Effector memory CD4-positive, alpha-beta T cell (primary cell): Measurements from ENCODE around the gene NXPH1.
"Not testable (repeated sequence)": the region's sequence is repeated elsewhere in the genome, so short reads cannot be mapped to it uniquely, and the experiment has no call there.

Experiments
- DNase-seq, 3 donors: peaks; one replicate each; pipeline ENCODE4 v3.0.0-alpha.2; 2020
- H3K27ac ChIP-seq: 2 replicates; pipeline ENCODE4 v1.7.0; 2013; ENCODE audit warnings: mild to moderate bottlenecking, low read length, moderate library complexity; ENCODE audit not compliant: insufficient read depth, poor library complexity, severe bottlenecking
- H3K27me3 ChIP-seq: replicated peaks from 2 replicates; pipeline ENCODE4 v1.7.0; 2013; ENCODE audit warnings: mild to moderate bottlenecking, low read length; ENCODE audit not compliant: insufficient read depth, control insufficient read depth, poor library complexity, severe bottlenecking
- H3K36me3 ChIP-seq: 2 replicates; pipeline ENCODE4 v1.7.0; 2013; ENCODE audit warnings: mild to moderate bottlenecking, low read length, moderate library complexity; ENCODE audit not compliant: control insufficient read depth, insufficient read depth
- H3K4me1 ChIP-seq: 2 replicates; pipeline ENCODE4 v1.7.0; 2013; ENCODE audit warnings: low read length, mild to moderate bottlenecking; ENCODE audit not compliant: control insufficient read depth, insufficient read depth, poor library complexity, severe bottlenecking
- H3K4me3 ChIP-seq: 2 replicates; pipeline ENCODE4 v1.7.0; 2013; ENCODE audit warnings: low read length, low read depth, mild to moderate bottlenecking; ENCODE audit not compliant: insufficient read depth, poor library complexity, severe bottlenecking
- H3K9me3 ChIP-seq: 2 replicates; pipeline ENCODE4 v1.7.0; 2013; ENCODE audit warnings: mild to moderate bottlenecking, low read length, moderate library complexity; ENCODE audit not compliant: control insufficient read depth

The NXPH1 gene

GRCh38 chr7:8668627-8669500, 235.5 kb downstream of the NXPH1 start:
- Histone ChIP-seq H3K4me3 (no peak overlapping the region), H3K36me3 (no peaks in the 10 kb centered on the region), H3K9me3 (no peaks in the 10 kb centered on the region), H3K4me1 (no peaks in the 10 kb centered on the region), H3K27ac (no peak overlapping the region), H3K27me3 (no peaks in the 10 kb centered on the region)
- DNase-seq = no peak

- DNase-seq = no peak
Measured at GRCh38 chr7:8669501-8669851, 236.1 kb downstream of the NXPH1 start.

GRCh38 chr7:8684426-8684825, 251.0 kb downstream of the NXPH1 start:
- no peaks in the 10 kb centered on the region for H3K9me3 ChIP-seq
- no peak for DNase-seq
- H3K4me1 ChIP-seq = no peaks in the 10 kb centered on the region
- H3K27me3 ChIP-seq = no peaks in the 10 kb centered on the region
- H3K4me3 ChIP-seq = no peak overlapping the region
- H3K27ac ChIP-seq = no peak overlapping the region
- H3K36me3 ChIP-seq = no peaks in the 10 kb centered on the region

More at GRCh38 chr7:8669501-8669851, 236.1 kb downstream of the NXPH1 start:
- Histone ChIP-seq H3K36me3 (no peaks in the 10 kb centered on the region), H3K4me1 (no peaks in the 10 kb centered on the region), H3K4me3 (no peak overlapping the region), H3K27ac (no peak overlapping the region), H3K9me3 (no peaks in the 10 kb centered on the region), H3K27me3 (no peaks in the 10 kb centered on the region)

- H3K27me3 ChIP-seq = no peaks in the 10 kb centered on the region
- H3K27ac ChIP-seq = no peak overlapping the region
- no peak for DNase-seq
- no peaks in the 10 kb centered on the region for H3K9me3 ChIP-seq
- H3K4me1 ChIP-seq = no peaks in the 10 kb centered on the region
- H3K36me3 ChIP-seq = no peaks in the 10 kb centered on the region
- no peak overlapping the region for H3K4me3 ChIP-seq
Measured at GRCh38 chr7:8699875-8700624, 266.6 kb downstream of the NXPH1 start.

- no peaks in the 10 kb centered on the region for H3K9me3 ChIP-seq
- no peaks in the 10 kb centered on the region for H3K4me1 ChIP-seq
- H3K27ac ChIP-seq = no peak overlapping the region
- no peaks in the 10 kb centered on the region for H3K36me3 ChIP-seq
- DNase-seq = no peak
- no peaks in the 10 kb centered on the region for H3K27me3 ChIP-seq
- no peak overlapping the region for H3K4me3 ChIP-seq
Measured at GRCh38 chr7:8702807-8703206, 269.4 kb downstream of the NXPH1 start.

- Histone ChIP-seq H3K4me1 (no peaks in the 10 kb centered on the region), H3K9me3 (no peaks in the 10 kb centered on the region), H3K27ac (no peak overlapping the region), H3K36me3 (no peaks in the 10 kb centered on the region), H3K4me3 (no peak overlapping the region), H3K27me3 (no peaks in the 10 kb centered on the region)
- DNase-seq = no peak
Measured at GRCh38 chr7:8710124-8710523, 276.7 kb downstream of the NXPH1 start.

GRCh38 chr7:8714791-8715190, 281.4 kb downstream of the NXPH1 start:
- H3K4me1 ChIP-seq = no peaks in the 10 kb centered on the region
- no peak overlapping the region for H3K4me3 ChIP-seq
- H3K27me3 ChIP-seq = no peaks in the 10 kb centered on the region
- no peak overlapping the region for H3K27ac ChIP-seq
- DNase-seq = no peak
- no peaks in the 10 kb centered on the region for H3K9me3 ChIP-seq
- no peaks in the 10 kb centered on the region for H3K36me3 ChIP-seq

GRCh38 chr7:8719102-8719501, 285.7 kb downstream of the NXPH1 start:
- H3K9me3 ChIP-seq = no peaks in the 10 kb centered on the region
- no peak for DNase-seq
- H3K4me3 ChIP-seq = no peak overlapping the region
- H3K27me3 ChIP-seq = no peaks in the 10 kb centered on the region
- H3K27ac ChIP-seq = no peak overlapping the region
- no peaks in the 10 kb centered on the region for H3K4me1 ChIP-seq
- H3K36me3 ChIP-seq = no peaks in the 10 kb centered on the region

- no peak for DNase-seq
- Histone ChIP-seq H3K27me3 (no peaks in the 10 kb centered on the region), H3K9me3 (no peaks in the 10 kb centered on the region), H3K36me3 (no peaks in the 10 kb centered on the region), H3K4me3 (no peak overlapping the region), H3K27ac (no peak overlapping the region), H3K4me1 (no peaks in the 10 kb centered on the region)
Measured at GRCh38 chr7:8724080-8724718, 290.8 kb downstream of the NXPH1 start.

GRCh38 chr7:8731756-8732155, 298.3 kb downstream of the NXPH1 start:
- H3K9me3 ChIP-seq, H3K4me1 ChIP-seq, H3K4me3 ChIP-seq, H3K36me3 ChIP-seq, DNase-seq, H3K27ac ChIP-seq, H3K27me3 ChIP-seq: not testable (repeated sequence)
